NCI-H146 treated with DMSO at 0.1 percent for 48 hours (cell line): ENCODE data around the gene AOAH.
A peak's percentile ranks its signal among the peaks of the same experiment; 100 is the strongest.
"Not testable (repeated sequence)": the region's sequence is repeated elsewhere in the genome, so short reads cannot be mapped to it uniquely, and the experiment has no call there.

Source experiments
- DNase-seq: peaks from one replicate; lab custom pipeline; 2025; ENCODE audit not compliant: unreplicated experiment; lab: John Stamatoyannopoulos, UW

AOAH gene

GRCh38 chr7:36736899-36737211, 12.6 kb upstream of the AOAH start:
- no peak for DNase-seq

GRCh38 chr7:36736090-36736898, 12.0 kb upstream of the AOAH start:
- no peak for DNase-seq

DNA sequence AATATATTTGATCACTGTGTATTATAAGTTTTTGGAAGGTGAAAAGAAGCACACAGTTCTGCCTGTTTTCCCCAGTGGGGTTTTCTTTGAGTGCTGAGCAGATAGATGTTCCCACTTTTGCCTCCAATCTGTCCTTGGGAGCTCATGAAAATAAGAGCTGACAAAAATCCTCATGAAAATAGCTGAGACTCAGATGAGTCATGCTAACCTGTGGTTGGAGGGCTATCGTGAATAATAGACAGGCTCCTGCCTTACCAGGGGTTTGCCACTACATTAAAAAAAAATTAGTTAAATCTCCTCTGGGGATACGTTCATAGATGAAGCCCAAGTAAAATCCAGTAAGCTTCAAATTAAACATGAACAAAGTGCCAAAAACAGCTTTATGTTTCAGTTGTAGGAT, 10.9 kb upstream of the AOAH start:
- no peak for DNase-seq

DNA sequence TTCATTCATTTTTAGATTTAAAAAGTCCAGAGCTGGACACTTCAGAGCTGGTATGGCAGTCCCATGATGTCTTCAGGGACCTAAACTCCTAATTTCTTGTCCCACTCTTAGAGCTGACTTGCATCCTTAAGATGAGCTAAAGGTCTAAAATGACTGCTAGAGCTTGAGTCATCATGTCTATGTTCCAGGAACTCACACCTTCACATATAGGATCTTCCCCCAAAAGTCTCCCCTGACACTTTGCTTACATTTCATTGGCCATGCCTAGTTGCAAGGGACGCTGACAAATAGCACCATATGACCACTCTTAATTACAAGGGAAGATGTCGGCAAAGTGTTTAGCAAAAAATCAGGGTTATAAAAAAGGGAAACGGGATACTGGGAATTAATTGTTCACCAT, 10.4 kb upstream of the AOAH start:
- no peak for DNase-seq

- DNase-seq: no peak
Observed at GRCh38 chr7:36733411-36733810, 9.1 kb upstream of the AOAH start.

DNA sequence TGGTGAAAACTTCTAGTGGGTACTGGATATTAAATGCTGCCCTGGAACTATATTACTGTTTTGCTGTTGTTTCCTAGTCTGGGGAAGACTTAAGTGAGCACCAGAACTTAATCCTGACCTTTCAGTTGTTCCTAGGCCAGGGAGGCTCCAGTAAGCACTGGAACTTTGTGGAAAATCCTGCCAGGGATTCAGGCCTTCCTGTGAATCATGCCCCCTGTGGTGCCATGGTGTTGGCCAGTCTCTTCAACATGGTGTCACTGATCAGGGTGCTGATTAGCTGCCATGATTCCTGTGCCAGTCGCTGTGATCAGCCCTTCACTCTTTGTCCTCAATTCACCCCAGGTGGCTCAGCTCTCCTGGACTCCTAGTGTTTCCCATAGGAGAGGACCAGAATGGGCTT, 8.5 kb upstream of the AOAH start:
- no peak for DNase-seq

DNA sequence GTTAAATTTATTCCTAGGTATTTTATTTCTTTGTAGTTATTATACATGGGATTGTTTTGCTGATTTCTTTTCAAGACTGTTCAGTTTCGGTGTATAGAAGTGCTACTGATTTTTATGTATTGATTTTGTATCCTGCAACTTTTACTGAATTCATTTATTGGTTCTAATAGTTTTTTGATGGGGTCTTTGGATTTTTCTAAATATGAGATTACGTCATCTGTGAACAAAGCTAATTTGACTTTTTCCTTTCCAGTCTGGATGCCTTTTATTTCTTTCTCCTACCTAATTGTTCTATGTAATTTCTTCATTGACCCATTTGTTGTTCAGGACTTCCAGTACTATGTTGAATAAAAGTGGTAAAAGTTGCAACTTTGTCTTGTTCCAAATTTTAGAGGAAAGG, 5.8 kb upstream of the AOAH start:
- no peak for DNase-seq

- no peak for DNase-seq
Observed at GRCh38 chr7:36728143-36728542, 3.8 kb upstream of the AOAH start.

GRCh38 chr7:36726806-36727503, 2.7 kb upstream of the AOAH start:
- DNase-seq: no peak

DNA sequence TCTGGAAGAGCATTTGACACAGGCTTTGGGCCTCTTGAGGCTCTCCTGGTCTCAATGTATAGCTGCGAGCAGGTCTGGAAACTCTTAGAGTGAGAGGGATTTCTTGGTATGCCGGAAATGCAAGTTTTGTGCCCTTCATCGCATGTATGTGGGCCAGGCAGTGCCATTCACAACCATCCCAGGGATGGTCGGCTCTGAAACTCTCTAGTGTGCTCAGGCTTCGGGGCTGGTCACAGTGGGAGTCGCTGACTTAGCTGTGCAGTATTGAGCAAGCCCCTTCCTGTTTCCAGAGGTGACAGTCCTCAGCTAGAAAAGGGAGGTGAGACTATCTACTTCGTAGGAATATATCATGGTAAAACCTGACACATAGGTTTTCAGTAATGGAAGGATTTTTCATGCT, 2.0 kb upstream of the AOAH start:
- DNase-seq: no peak

GRCh38 chr7:36724996-36725395, 702 bp upstream of the AOAH start:
- DNase-seq: no peak

DNA sequence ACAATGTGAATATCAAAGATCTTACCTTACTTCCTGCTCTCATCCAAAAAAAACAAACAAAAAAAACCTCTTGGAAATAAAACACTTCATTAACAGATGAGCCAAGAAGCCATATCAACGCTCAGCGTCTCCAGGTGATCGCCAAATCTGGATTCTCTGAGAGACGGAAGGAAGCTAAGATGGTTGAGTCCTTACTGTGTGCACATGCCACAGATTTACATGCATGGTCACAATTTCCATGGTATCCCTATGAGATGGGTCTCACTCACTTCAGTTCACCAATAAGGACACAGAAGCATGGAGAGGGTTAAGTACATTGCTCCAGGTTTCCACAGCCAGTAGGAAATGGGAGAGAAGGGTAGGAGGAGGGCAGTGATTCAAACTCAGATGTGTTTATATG, 1.0 kb downstream of the AOAH start:
- DNase-seq: no peak

DNA sequence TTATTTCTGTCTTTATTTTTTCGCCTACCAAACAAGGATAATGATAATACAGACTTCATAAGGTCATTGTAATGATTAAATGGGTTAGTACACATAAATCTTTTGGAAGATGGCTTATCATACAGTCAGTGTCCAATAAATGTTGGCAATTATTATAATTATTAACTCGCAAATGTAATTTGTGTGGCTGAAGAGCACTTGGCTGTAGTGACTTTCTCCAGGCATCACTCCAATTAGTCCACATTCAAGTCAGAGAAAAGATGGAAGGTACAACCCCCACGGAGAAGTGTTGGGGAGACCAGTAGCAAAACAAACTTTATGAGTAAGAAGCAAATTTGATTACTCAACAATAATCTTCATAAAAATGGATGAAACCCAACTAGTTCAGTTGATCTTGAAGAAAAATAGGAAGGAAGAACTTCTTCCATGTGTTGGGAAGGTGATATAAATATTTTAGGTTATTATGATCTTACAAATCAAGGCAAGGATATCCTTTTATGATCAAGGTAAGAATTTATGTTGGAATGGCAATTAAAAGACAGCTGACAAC, 5.1 kb downstream of the AOAH start:
- no peak for DNase-seq

GRCh38 chr7:36717586-36717985, 6.7 kb downstream of the AOAH start:
- DNase-seq: no peak

- not testable (repeated sequence) for DNase-seq
Observed at GRCh38 chr7:36716802-36717201, 7.5 kb downstream of the AOAH start.

DNA sequence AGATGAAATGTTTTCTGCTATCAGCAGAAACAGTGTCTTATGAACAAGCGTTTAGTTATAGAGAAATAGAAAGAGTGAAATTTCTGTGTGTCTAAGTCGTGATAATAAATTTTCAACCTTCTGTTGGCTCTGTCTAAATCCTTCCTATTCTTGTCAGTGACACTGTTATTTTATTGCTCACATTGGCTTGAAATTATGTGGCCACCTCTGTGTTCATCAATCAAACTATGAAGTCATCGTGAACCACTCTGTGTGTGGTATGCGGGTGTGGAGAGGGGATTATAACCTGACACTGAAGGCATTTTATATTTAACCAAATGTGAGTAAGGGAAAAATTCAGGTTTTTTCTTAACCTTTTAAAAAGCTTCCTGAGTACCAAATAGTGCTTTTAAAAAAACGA, 12.3 kb downstream of the AOAH start:
- no peak for DNase-seq

DNA sequence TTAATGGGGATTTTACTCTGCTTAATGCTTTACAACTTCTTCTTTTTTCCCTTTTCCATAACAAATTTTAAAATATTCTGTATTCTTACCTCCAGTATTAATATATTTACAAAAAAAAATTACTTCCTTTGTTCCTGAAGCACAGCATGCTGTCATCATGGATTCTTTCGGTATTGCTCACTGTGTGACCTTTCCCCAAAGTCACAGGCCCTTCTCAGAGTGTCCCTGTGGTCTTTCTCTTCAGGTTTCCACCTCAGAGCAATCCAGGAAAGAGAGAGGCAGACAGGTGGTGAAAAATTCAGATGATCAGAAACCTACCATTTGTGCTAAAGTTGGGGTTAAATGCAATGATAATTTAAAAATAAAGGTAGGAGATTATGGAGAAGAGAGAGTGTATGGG, 13.0 kb downstream of the AOAH start:
- DNase-seq: no peak

GRCh38 chr7:36710186-36710791, 14.0 kb downstream of the AOAH start:
- peak; percentile 10 for DNase-seq

- no peak for DNase-seq
Observed at GRCh38 chr7:36708767-36709166, 15.5 kb downstream of the AOAH start.

- DNase-seq: no peak
Observed at GRCh38 chr7:36707898-36708297, 16.4 kb downstream of the AOAH start.

- no peak for DNase-seq
Observed at GRCh38 chr7:36707465-36707864, 16.8 kb downstream of the AOAH start.

GRCh38 chr7:36703860-36704259, 20.4 kb downstream of the AOAH start:
- DNase-seq: not testable (repeated sequence)
